T-helper 1 cell treated with Interleukin-12 subunit alpha and Interleukin-12 subunit beta and Interleukin-4 antibody, amounts not matched to agents 30 μg/mL and 1 μg/mL, for 36 hours (primary cell): Measurements from ENCODE around the gene FRY.
A peak's percentile ranks its signal among the peaks of the same experiment; 100 is the strongest.

Experiments used
- H3K27ac Mint-ChIP-seq: one replicate; pipeline ENCODE4 v1.8.0; 2021; ENCODE audit warnings: mild to moderate bottlenecking, mixed read lengths
- H3K27me3 Mint-ChIP-seq: one replicate; pipeline ENCODE4 v1.8.0; 2021; ENCODE audit warnings: low read depth, mixed read lengths
- H3K36me3 Mint-ChIP-seq: one replicate; pipeline ENCODE4 v1.8.0; 2021; ENCODE audit warnings: low read depth, mixed read lengths
- H3K4me1 Mint-ChIP-seq: one replicate; pipeline ENCODE4 v1.8.0; 2021; ENCODE audit warnings: low read depth, mixed read lengths
- H3K4me3 Mint-ChIP-seq: one replicate; pipeline ENCODE4 v1.8.0; 2021; ENCODE audit warnings: mild to moderate bottlenecking, moderate library complexity, mixed read lengths
- H3K9me3 Mint-ChIP-seq: one replicate; pipeline ENCODE4 v1.8.0; 2021; ENCODE audit warnings: mixed read lengths

The FRY gene

GRCh38 chr13:32024750-32025149, 6.8 kb upstream of the FRY start:
- Mint-ChIP-seq H3K36me3 (no peaks in the 10 kb centered on the region), H3K27me3 (peaks cover 4% of the 10 kb centered on the region), H3K9me3 (no peaks in the 10 kb centered on the region), H3K27ac (no peak overlapping the region), H3K4me3 (no peak overlapping the region), H3K4me1 (peaks cover 2% of the 10 kb centered on the region)

- Mint-ChIP-seq H3K36me3 (no peaks in the 10 kb centered on the region), H3K4me3 (no peak overlapping the region), H3K27ac (no peak overlapping the region), H3K4me1 (peaks cover 9% of the 10 kb centered on the region), H3K27me3 (peaks cover 4% of the 10 kb centered on the region), H3K9me3 (no peaks in the 10 kb centered on the region)
Measured at GRCh38 chr13:32025730-32026129, 5.8 kb upstream of the FRY start.

- H3K36me3 Mint-ChIP-seq, result no peaks in the 10 kb centered on the region
- H3K9me3 Mint-ChIP-seq, result no peaks in the 10 kb centered on the region
Measured at GRCh38 chr13:32026623-32027022, 5.0 kb upstream of the FRY start.

GRCh38 chr13:32028711-32029110, 2.9 kb upstream of the FRY start:
- Mint-ChIP-seq H3K4me3 (no peak overlapping the region), H3K36me3 (peaks cover 1% of the 10 kb centered on the region), H3K9me3 (no peaks in the 10 kb centered on the region), H3K27me3 (peaks cover 6% of the 10 kb centered on the region), H3K4me1 (peaks cover 30% of the 10 kb centered on the region), H3K27ac (no peak overlapping the region)

More at GRCh38 chr13:32026623-32027022, 5.0 kb upstream of the FRY start:
- peaks cover 13% of the 10 kb centered on the region for H3K4me1 Mint-ChIP-seq
- no peak overlapping the region for H3K27ac Mint-ChIP-seq
- H3K4me3 Mint-ChIP-seq, result no peak overlapping the region
- H3K27me3 Mint-ChIP-seq, result peaks cover 6% of the 10 kb centered on the region

GRCh38 chr13:32029684-32030083, 1.9 kb upstream of the FRY start:
- H3K9me3 Mint-ChIP-seq, result no peaks in the 10 kb centered on the region
- H3K4me3 Mint-ChIP-seq, result no peak overlapping the region
- H3K36me3 Mint-ChIP-seq, result peaks cover 1% of the 10 kb centered on the region
- H3K27me3 Mint-ChIP-seq, result peaks cover 9% of the 10 kb centered on the region
- no peak overlapping the region for H3K27ac Mint-ChIP-seq
- peaks cover 37% of the 10 kb centered on the region for H3K4me1 Mint-ChIP-seq

- H3K4me3 Mint-ChIP-seq, result peak overlapping the region; percentile 88
- H3K36me3 Mint-ChIP-seq, result peaks cover 1% of the 10 kb centered on the region
- peaks cover 10% of the 10 kb centered on the region for H3K27me3 Mint-ChIP-seq
- peak overlapping the region; percentile 78 for H3K27ac Mint-ChIP-seq
- peaks cover 54% of the 10 kb centered on the region for H3K4me1 Mint-ChIP-seq
- H3K9me3 Mint-ChIP-seq, result no peaks in the 10 kb centered on the region
Measured at GRCh38 chr13:32031815-32032370, 319 bp downstream of the FRY start.

- Mint-ChIP-seq H3K27ac (no peak overlapping the region), H3K4me3 (peak overlapping the region; percentile 88), H3K4me1 (peaks cover 62% of the 10 kb centered on the region), H3K27me3 (peaks cover 10% of the 10 kb centered on the region), H3K36me3 (peaks cover 1% of the 10 kb centered on the region), H3K9me3 (no peaks in the 10 kb centered on the region)
Measured at GRCh38 chr13:32032759-32033158, 1.2 kb downstream of the FRY start.

- Mint-ChIP-seq H3K4me3 (peak overlapping the region; percentile 49), H3K27me3 (peaks cover 10% of the 10 kb centered on the region), H3K4me1 (peaks cover 67% of the 10 kb centered on the region), H3K36me3 (peaks cover 4% of the 10 kb centered on the region), H3K27ac (peak overlapping the region; percentile 23), H3K9me3 (no peaks in the 10 kb centered on the region)
Measured at GRCh38 chr13:32033744-32034143, 2.2 kb downstream of the FRY start.

- no peaks in the 10 kb centered on the region for H3K9me3 Mint-ChIP-seq
- peaks cover 70% of the 10 kb centered on the region for H3K4me1 Mint-ChIP-seq
- no peak overlapping the region for H3K4me3 Mint-ChIP-seq
- peaks cover 14% of the 10 kb centered on the region for H3K36me3 Mint-ChIP-seq
- H3K27me3 Mint-ChIP-seq, result peaks cover 10% of the 10 kb centered on the region
- H3K27ac Mint-ChIP-seq, result no peak overlapping the region
Measured at GRCh38 chr13:32035716-32036115, 4.1 kb downstream of the FRY start.

- Mint-ChIP-seq H3K27ac (peak overlapping the region; percentile 53), H3K9me3 (no peaks in the 10 kb centered on the region), H3K4me3 (peak overlapping the region; percentile 78), H3K36me3 (peaks cover 14% of the 10 kb centered on the region), H3K27me3 (peaks cover 10% of the 10 kb centered on the region), H3K4me1 (peaks cover 68% of the 10 kb centered on the region)
Measured at GRCh38 chr13:32036126-32036695, 4.6 kb downstream of the FRY start.

- peak overlapping the region; percentile 53 for H3K27ac Mint-ChIP-seq
- H3K27me3 Mint-ChIP-seq, result peaks cover 8% of the 10 kb centered on the region
- H3K4me1 Mint-ChIP-seq, result peaks cover 70% of the 10 kb centered on the region
- no peaks in the 10 kb centered on the region for H3K9me3 Mint-ChIP-seq
- H3K4me3 Mint-ChIP-seq, result peak overlapping the region; percentile 78
- peaks cover 14% of the 10 kb centered on the region for H3K36me3 Mint-ChIP-seq
Measured at GRCh38 chr13:32036757-32037156, 5.2 kb downstream of the FRY start.

- H3K27ac Mint-ChIP-seq, result no peak overlapping the region
- H3K9me3 Mint-ChIP-seq, result no peaks in the 10 kb centered on the region
- H3K4me3 Mint-ChIP-seq, result no peak overlapping the region
- peaks cover 5% of the 10 kb centered on the region for H3K27me3 Mint-ChIP-seq
- peaks cover 17% of the 10 kb centered on the region for H3K36me3 Mint-ChIP-seq
- peaks cover 69% of the 10 kb centered on the region for H3K4me1 Mint-ChIP-seq
Measured at GRCh38 chr13:32037471-32037870, 5.9 kb downstream of the FRY start.

GRCh38 chr13:32038343-32038742, 6.8 kb downstream of the FRY start:
- peaks cover 5% of the 10 kb centered on the region for H3K27me3 Mint-ChIP-seq
- no peak overlapping the region for H3K4me3 Mint-ChIP-seq
- no peak overlapping the region for H3K27ac Mint-ChIP-seq
- H3K36me3 Mint-ChIP-seq, result peaks cover 21% of the 10 kb centered on the region
- H3K9me3 Mint-ChIP-seq, result peaks cover 5% of the 10 kb centered on the region
- peaks cover 69% of the 10 kb centered on the region for H3K4me1 Mint-ChIP-seq

- Mint-ChIP-seq H3K27ac (no peak overlapping the region), H3K4me1 (peaks cover 66% of the 10 kb centered on the region), H3K4me3 (no peak overlapping the region), H3K27me3 (peaks cover 5% of the 10 kb centered on the region), H3K9me3 (peaks cover 5% of the 10 kb centered on the region), H3K36me3 (peaks cover 21% of the 10 kb centered on the region)
Measured at GRCh38 chr13:32039056-32039455, 7.5 kb downstream of the FRY start.

- H3K4me1 Mint-ChIP-seq, result peaks cover 64% of the 10 kb centered on the region
Measured at GRCh38 chr13:32039528-32039927, 8.0 kb downstream of the FRY start.

More at GRCh38 chr13:32039528-32039927, 8.0 kb downstream of the FRY start:
- H3K27ac Mint-ChIP-seq, result no peak overlapping the region
- peaks cover 5% of the 10 kb centered on the region for H3K9me3 Mint-ChIP-seq
- H3K36me3 Mint-ChIP-seq, result peaks cover 24% of the 10 kb centered on the region
- H3K27me3 Mint-ChIP-seq, result peaks cover 3% of the 10 kb centered on the region
- no peak overlapping the region for H3K4me3 Mint-ChIP-seq
